HEK293 (cell line): ENCODE data around the gene EPB41L2.

ENCODE experiments used
- CTCF ChIA-PET: fragments of 350-600 bp; formaldehyde crosslinking; extraction: SDS; loops from one replicate; lab custom pipeline; 2021; ENCODE audit warnings: antibody characterized with exemption; lab: Yijun Ruan, JAX
- POLR2A ChIA-PET: fragments of 300-600 bp; formaldehyde crosslinking; extraction: SDS; loops from one replicate; lab custom pipeline; 2020; ENCODE audit warnings: antibody characterized with exemption, inconsistent platforms; lab: Yijun Ruan, JAX
- H3K27ac ChIP-seq: fragments of 200-500 bp; sonication (Bioruptor generic); 2 replicates; pipeline ENCODE4 v1.5.1; 2014; ENCODE audit warnings: low read depth, low read length, control low read depth, inconsistent platforms; ENCODE audit errors: extremely low read depth
- H3K36me3 ChIP-seq, 2 experiments: fragments of 200-500 bp in 1 of 2; sonication (Bioruptor generic) in 1 of 2; 1 replicate in 1 of 2; 2 replicates in 1 of 2; pipeline ENCODE4 v1.5.1; 2014 to 2017; ENCODE audit warnings: inconsistent platforms in 2 of 2, low read length in 2 of 2; ENCODE audit not compliant: control insufficient read depth in 2 of 2, insufficient read depth in 1 of 2
- H3K4me1 ChIP-seq: fragments of 200-500 bp; sonication (Bioruptor generic); 2 replicates; pipeline ENCODE4 v1.5.1; 2014; ENCODE audit warnings: mild to moderate bottlenecking, low read length, inconsistent platforms; ENCODE audit not compliant: control insufficient read depth, insufficient read depth
- H3K4me3 ChIP-seq: 2 replicates; pipeline ENCODE4 v1.5.1; 2011; ENCODE audit warnings: low read depth, mild to moderate bottlenecking, control low read depth, low read length, moderate library complexity
- H3K9me3 ChIP-seq: fragments of 200-500 bp; sonication (Bioruptor generic); 2 replicates; pipeline ENCODE4 v1.5.1; 2014; ENCODE audit warnings: low read depth, low read length, inconsistent platforms; ENCODE audit not compliant: control insufficient read depth, insufficient read depth
- BCL11A ChIP-seq: fragments of 450-650 bp; formaldehyde crosslinking; IDR thresholded peaks from 2 replicates; pipeline ENCODE4 v1.5.1; 2016; ENCODE audit warnings: low read depth, missing biosample characterization, missing genetic modification characterization
- BCL11B ChIP-seq: fragments of 450-650 bp; formaldehyde crosslinking; IDR thresholded peaks from 2 replicates; pipeline ENCODE4 v1.5.1; 2016; ENCODE audit warnings: low read depth, missing biosample characterization, missing genetic modification characterization
- FEZF1 ChIP-seq: fragments of 450-650 bp; formaldehyde crosslinking; IDR thresholded peaks from 2 replicates; pipeline ENCODE4 v1.5.1; 2016; ENCODE audit warnings: missing biosample characterization, missing genetic modification characterization
- KLF8 ChIP-seq: fragments of 450-650 bp; formaldehyde crosslinking; IDR thresholded peaks from 2 replicates; pipeline ENCODE4 v1.5.1; 2016; ENCODE audit warnings: missing biosample characterization, missing genetic modification characterization
- ZBTB20 ChIP-seq: fragments of 450-650 bp; formaldehyde crosslinking; IDR thresholded peaks from 2 replicates; pipeline ENCODE4 v1.5.1; 2016; ENCODE audit warnings: missing biosample characterization, missing genetic modification characterization
- ZBTB48 ChIP-seq: fragments of 450-650 bp; formaldehyde crosslinking; IDR thresholded peaks from 2 replicates; pipeline ENCODE4 v1.5.1; 2016; ENCODE audit warnings: missing biosample characterization, missing genetic modification characterization
- ZFP3 ChIP-seq: fragments of 450-650 bp; formaldehyde crosslinking; IDR thresholded peaks from 2 replicates; pipeline ENCODE4 v1.5.1; 2016; ENCODE audit warnings: low read depth, missing biosample characterization, missing genetic modification characterization
- ZNF169 ChIP-seq: fragments of 450-650 bp; formaldehyde crosslinking; IDR thresholded peaks from 2 replicates; pipeline ENCODE4 v1.5.1; 2016; ENCODE audit warnings: missing biosample characterization, missing genetic modification characterization
- ZNF19 ChIP-seq: fragments of 450-650 bp; formaldehyde crosslinking; IDR thresholded peaks from 2 replicates; pipeline ENCODE4; 2016; ENCODE audit warnings: missing biosample characterization, missing genetic modification characterization, low read depth
- ZNF214 ChIP-seq: fragments of 450-650 bp; formaldehyde crosslinking; IDR thresholded peaks from 2 replicates; pipeline ENCODE4 v1.5.1; 2017; ENCODE audit warnings: missing biosample characterization, mild to moderate bottlenecking, missing genetic modification characterization, borderline replicate concordance
- ZNF433 ChIP-seq: fragments of 450-650 bp; formaldehyde crosslinking; IDR thresholded peaks from 2 replicates; pipeline ENCODE4 v1.5.1; 2016; ENCODE audit warnings: missing biosample characterization, missing genetic modification characterization, low read depth
- ZNF585B ChIP-seq: fragments of 450-650 bp; formaldehyde crosslinking; IDR thresholded peaks from 2 replicates; pipeline ENCODE4 v1.5.1; 2016; ENCODE audit warnings: missing biosample characterization, missing genetic modification characterization
- ZNF707 ChIP-seq: fragments of 450-650 bp; formaldehyde crosslinking; IDR thresholded peaks from 2 replicates; pipeline ENCODE4 v1.5.1; 2016; ENCODE audit warnings: missing biosample characterization, missing genetic modification characterization
- ZNF76 ChIP-seq: fragments of 450-650 bp; formaldehyde crosslinking; IDR thresholded peaks from 2 replicates; pipeline ENCODE4; 2016; ENCODE audit warnings: low read depth, missing biosample characterization, missing genetic modification characterization, borderline replicate concordance
- TF ChIP-seq, protein P1 (sequence below): fragments of 450-650 bp; formaldehyde crosslinking; IDR thresholded peaks from 2 replicates; pipeline ENCODE4 v1.5.1; 2016; ENCODE audit warnings: missing biosample characterization, missing genetic modification characterization, low read depth
- TF ChIP-seq, protein P2 (sequence below): fragments of 450-650 bp; formaldehyde crosslinking; IDR thresholded peaks from 2 replicates; pipeline ENCODE4 v1.5.1; 2016; ENCODE audit warnings: missing biosample characterization, missing genetic modification characterization, borderline replicate concordance
- TF ChIP-seq, protein P3 (sequence below): fragments of 450-650 bp; formaldehyde crosslinking; IDR thresholded peaks from 2 replicates; pipeline ENCODE4 v1.5.1; 2017; ENCODE audit warnings: missing biosample characterization, missing genetic modification characterization
- TF ChIP-seq, protein P4 (sequence below): fragments of 450-650 bp; formaldehyde crosslinking; IDR thresholded peaks from 2 replicates; pipeline ENCODE4 v1.5.1; 2016; ENCODE audit warnings: missing biosample characterization, missing genetic modification characterization
- TF ChIP-seq, protein P5 (sequence below): fragments of 450-650 bp; formaldehyde crosslinking; conservative IDR thresholded peaks from 2 replicates; pipeline ENCODE4 v1.5.1; 2016; ENCODE audit warnings: low read depth, missing biosample characterization, missing genetic modification characterization

Gene EPB41L2

DNA sequence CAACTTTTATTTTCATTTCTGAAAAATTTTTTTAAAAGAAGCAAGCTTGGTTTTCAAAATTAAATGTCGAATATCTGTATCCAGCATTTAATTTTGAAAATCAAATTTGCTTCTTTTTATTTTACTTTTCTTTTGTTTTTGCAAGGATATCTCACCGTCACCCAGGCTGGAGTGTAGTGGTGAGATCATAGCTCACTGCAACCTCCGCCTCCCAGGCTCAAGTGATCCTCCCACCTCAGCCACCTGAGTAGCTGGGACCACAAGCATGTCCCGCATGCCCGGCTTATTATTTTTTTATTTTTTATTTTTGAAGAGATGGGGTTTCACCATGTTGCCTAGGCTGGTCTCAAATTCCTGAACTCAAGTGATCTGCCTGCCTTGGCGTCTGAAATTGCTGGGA, 17.0 kb upstream of the EPB41L2 start (continued):
- TF ChIP-seq, protein P1, sequence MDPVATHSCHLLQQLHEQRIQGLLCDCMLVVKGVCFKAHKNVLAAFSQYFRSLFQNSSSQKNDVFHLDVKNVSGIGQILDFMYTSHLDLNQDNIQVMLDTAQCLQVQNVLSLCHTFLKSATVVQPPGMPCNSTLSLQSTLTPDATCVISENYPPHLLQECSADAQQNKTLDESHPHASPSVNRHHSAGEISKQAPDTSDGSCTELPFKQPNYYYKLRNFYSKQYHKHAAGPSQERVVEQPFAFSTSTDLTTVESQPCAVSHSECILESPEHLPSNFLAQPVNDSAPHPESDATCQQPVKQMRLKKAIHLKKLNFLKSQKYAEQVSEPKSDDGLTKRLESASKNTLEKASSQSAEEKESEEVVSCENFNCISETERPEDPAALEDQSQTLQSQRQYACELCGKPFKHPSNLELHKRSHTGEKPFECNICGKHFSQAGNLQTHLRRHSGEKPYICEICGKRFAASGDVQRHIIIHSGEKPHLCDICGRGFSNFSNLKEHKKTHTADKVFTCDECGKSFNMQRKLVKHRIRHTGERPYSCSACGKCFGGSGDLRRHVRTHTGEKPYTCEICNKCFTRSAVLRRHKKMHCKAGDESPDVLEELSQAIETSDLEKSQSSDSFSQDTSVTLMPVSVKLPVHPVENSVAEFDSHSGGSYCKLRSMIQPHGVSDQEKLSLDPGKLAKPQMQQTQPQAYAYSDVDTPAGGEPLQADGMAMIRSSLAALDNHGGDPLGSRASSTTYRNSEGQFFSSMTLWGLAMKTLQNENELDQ (tag by site-specific recombination), result no peak
- TF ChIP-seq, protein P2, sequence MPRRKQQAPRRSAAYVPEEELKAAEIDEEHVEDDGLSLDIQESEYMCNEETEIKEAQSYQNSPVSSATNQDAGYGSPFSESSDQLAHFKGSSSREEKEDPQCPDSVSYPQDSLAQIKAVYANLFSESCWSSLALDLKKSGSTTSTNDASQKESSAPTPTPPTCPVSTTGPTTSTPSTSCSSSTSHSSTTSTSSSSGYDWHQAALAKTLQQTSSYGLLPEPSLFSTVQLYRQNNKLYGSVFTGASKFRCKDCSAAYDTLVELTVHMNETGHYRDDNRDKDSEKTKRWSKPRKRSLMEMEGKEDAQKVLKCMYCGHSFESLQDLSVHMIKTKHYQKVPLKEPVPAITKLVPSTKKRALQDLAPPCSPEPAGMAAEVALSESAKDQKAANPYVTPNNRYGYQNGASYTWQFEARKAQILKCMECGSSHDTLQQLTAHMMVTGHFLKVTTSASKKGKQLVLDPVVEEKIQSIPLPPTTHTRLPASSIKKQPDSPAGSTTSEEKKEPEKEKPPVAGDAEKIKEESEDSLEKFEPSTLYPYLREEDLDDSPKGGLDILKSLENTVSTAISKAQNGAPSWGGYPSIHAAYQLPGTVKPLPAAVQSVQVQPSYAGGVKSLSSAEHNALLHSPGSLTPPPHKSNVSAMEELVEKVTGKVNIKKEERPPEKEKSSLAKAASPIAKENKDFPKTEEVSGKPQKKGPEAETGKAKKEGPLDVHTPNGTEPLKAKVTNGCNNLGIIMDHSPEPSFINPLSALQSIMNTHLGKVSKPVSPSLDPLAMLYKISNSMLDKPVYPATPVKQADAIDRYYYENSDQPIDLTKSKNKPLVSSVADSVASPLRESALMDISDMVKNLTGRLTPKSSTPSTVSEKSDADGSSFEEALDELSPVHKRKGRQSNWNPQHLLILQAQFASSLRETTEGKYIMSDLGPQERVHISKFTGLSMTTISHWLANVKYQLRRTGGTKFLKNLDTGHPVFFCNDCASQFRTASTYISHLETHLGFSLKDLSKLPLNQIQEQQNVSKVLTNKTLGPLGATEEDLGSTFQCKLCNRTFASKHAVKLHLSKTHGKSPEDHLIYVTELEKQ (tag by site-specific recombination), result no peak
- no peak for TF ChIP-seq ZNF76 (tag by site-specific recombination)
- TF ChIP-seq, protein P3, sequence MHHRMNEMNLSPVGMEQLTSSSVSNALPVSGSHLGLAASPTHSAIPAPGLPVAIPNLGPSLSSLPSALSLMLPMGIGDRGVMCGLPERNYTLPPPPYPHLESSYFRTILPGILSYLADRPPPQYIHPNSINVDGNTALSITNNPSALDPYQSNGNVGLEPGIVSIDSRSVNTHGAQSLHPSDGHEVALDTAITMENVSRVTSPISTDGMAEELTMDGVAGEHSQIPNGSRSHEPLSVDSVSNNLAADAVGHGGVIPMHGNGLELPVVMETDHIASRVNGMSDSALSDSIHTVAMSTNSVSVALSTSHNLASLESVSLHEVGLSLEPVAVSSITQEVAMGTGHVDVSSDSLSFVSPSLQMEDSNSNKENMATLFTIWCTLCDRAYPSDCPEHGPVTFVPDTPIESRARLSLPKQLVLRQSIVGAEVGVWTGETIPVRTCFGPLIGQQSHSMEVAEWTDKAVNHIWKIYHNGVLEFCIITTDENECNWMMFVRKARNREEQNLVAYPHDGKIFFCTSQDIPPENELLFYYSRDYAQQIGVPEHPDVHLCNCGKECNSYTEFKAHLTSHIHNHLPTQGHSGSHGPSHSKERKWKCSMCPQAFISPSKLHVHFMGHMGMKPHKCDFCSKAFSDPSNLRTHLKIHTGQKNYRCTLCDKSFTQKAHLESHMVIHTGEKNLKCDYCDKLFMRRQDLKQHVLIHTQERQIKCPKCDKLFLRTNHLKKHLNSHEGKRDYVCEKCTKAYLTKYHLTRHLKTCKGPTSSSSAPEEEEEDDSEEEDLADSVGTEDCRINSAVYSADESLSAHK (tag by site-specific recombination), result no peak
- TF ChIP-seq ZNF19, result no peak
- TF ChIP-seq, protein P4, sequence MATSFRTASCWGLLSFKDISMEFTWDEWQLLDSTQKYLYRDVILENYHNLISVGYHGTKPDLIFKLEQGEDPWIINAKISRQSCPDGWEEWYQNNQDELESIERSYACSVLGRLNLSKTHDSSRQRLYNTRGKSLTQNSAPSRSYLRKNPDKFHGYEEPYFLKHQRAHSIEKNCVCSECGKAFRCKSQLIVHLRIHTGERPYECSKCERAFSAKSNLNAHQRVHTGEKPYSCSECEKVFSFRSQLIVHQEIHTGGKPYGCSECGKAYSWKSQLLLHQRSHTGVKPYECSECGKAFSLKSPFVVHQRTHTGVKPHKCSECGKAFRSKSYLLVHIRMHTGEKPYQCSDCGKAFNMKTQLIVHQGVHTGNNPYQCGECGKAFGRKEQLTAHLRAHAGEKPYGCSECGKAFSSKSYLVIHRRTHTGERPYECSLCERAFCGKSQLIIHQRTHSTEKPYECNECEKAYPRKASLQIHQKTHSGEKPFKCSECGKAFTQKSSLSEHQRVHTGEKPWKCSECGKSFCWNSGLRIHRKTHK, result no peak
- no peak for TF ChIP-seq ZNF214 (tag by site-specific recombination)
- TF ChIP-seq, protein P5, sequence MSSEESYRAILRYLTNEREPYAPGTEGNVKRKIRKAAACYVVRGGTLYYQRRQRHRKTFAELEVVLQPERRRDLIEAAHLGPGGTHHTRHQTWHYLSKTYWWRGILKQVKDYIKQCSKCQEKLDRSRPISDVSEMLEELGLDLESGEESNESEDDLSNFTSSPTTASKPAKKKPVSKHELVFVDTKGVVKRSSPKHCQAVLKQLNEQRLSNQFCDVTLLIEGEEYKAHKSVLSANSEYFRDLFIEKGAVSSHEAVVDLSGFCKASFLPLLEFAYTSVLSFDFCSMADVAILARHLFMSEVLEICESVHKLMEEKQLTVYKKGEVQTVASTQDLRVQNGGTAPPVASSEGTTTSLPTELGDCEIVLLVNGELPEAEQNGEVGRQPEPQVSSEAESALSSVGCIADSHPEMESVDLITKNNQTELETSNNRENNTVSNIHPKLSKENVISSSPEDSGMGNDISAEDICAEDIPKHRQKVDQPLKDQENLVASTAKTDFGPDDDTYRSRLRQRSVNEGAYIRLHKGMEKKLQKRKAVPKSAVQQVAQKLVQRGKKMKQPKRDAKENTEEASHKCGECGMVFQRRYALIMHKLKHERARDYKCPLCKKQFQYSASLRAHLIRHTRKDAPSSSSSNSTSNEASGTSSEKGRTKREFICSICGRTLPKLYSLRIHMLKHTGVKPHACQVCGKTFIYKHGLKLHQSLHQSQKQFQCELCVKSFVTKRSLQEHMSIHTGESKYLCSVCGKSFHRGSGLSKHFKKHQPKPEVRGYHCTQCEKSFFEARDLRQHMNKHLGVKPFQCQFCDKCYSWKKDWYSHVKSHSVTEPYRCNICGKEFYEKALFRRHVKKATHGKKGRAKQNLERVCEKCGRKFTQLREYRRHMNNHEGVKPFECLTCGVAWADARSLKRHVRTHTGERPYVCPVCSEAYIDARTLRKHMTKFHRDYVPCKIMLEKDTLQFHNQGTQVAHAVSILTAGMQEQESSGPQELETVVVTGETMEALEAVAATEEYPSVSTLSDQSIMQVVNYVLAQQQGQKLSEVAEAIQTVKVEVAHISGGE (tag by site-specific recombination), result no peak
- no peak for TF ChIP-seq ZNF169
- no peak for TF ChIP-seq ZNF433
- TF ChIP-seq, all 188 proteins: peak for 0

DNA sequence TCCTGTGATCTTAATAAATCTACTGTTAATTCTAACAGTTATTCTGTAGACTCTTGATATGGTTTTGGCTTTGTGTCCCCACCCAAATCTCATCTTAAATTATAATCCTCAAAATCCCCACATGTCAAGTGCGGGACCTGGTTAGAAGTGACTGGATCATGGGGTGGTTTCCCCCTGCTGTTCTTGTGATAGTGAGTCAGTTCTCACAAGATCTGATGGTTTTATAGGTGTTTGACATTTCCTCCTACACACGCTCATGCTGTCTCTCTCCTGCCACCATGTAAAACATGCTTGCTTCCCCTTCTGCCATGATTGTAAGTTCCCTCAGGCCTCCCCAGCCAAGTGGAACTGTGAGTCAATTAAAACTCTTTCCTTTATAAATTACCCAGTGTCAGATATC, 10.5 kb upstream of the EPB41L2 start:
- CTCF ChIA-PET, result no interaction called here
- no peaks in the 10 kb centered on the region for H3K9me3 ChIP-seq
- H3K4me3 ChIP-seq, result no peak overlapping the region
- POLR2A ChIA-PET, result no interaction called here
- H3K36me3 ChIP-seq, result no peaks in the 10 kb centered on the region
- H3K27ac ChIP-seq, result no peak overlapping the region
- no peaks in the 10 kb centered on the region for H3K4me1 ChIP-seq
- no peak for TF ChIP-seq ZNF707
- TF ChIP-seq, protein P3 (tag by site-specific recombination), result no peak
- TF ChIP-seq ZNF585B, result no peak
- no peak for TF ChIP-seq FEZF1
- TF ChIP-seq BCL11A, result no peak
- TF ChIP-seq ZBTB20, result no peak
- no peak for TF ChIP-seq ZFP3 (tag by site-specific recombination)
- TF ChIP-seq ZBTB48 (tag by site-specific recombination), result no peak
- no peak for TF ChIP-seq KLF8 (tag by site-specific recombination)
- TF ChIP-seq BCL11B (tag by site-specific recombination), result no peak
